HEK293T (cell line): ENCODE measurements around the gene CDSN.

Experiments
- BHLHE40 ChIP-seq: fragments of 450-650 bp; IDR thresholded peaks from 2 replicates; pipeline ENCODE4 v1.6.1; 2016; ENCODE audit warnings: mild to moderate bottlenecking, moderate library complexity, borderline replicate concordance
- FOXA1 ChIP-seq: fragments of 450-650 bp; IDR thresholded peaks from 2 replicates; pipeline ENCODE4 v1.6.1; 2016; ENCODE audit warnings: mild to moderate bottlenecking
- FOXK2 ChIP-seq: fragments of 450-650 bp; IDR thresholded peaks from 2 replicates; pipeline ENCODE4 v1.6.1; 2016; ENCODE audit warnings: mild to moderate bottlenecking
- HDGF ChIP-seq: fragments of 450-650 bp; IDR thresholded peaks from 2 replicates; pipeline ENCODE4 v1.6.1; 2017; ENCODE audit warnings: antibody characterized with exemption, borderline replicate concordance
- LEF1 ChIP-seq: fragments of 450-650 bp; IDR thresholded peaks from 2 replicates; pipeline ENCODE4 v1.6.1; 2017; ENCODE audit warnings: mild to moderate bottlenecking, borderline replicate concordance
- SP1 ChIP-seq: fragments of 450-650 bp; IDR thresholded peaks from 2 replicates; pipeline ENCODE4 v1.6.1; 2017

- TF ChIP-seq LEF1 (no peak), BHLHE40 (no peak), FOXA1 (no peak), SP1 (no peak), FOXK2 (no peak), HDGF (no peak)
Measured at GRCh38 chr6:31068669-31069340, 51.4 kb downstream of the CDSN start.
